ENCODE measurements around the gene SLC17A8. TPM values are rescaled to one million over a fixed set of nuclear protein-coding genes. Genes with fewer than 3 reads are reported as not detected.

SLC17A8 gene
- total RNA-seq, 1 experiment from 2014 or later, result not detected

GRCh38 chr12:100365411-100365810 is 8.5 kb downstream of the SLC17A8 start:
- no peak for DNase-seq (ENCODE audit: extremely low read depth, low read depth)

DNA sequence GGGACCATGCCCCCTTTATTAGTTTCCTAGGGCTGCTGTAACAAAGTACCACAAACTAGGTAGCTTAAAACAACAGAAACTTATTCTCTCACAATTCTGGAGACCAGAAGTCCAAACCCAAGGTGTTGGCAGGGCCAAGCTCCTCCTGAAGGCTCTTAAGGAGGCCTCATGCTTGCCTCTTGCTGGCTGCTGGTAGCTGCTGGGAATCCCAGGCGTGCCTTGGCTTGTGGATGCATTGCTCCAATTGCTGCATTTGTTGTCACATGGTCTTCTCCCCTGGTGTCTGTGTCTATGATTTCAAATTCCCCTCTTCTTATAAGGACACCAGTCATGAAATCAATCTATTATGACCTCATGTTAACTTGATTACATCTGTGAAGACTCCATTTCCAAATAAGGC is 11.2 kb downstream of the SLC17A8 start:
- DNase-seq (ENCODE audit: extremely low read depth, low read depth), result no peak

- DNase-seq (ENCODE audit: extremely low read depth, low read depth), result no peak
Measured at GRCh38 chr12:100371146-100371545, 14.3 kb downstream of the SLC17A8 start.

GRCh38 chr12:100372853-100373640 is 16.2 kb downstream of the SLC17A8 start:
- DNase-seq (ENCODE audit: extremely low read depth, low read depth), result no peak

GRCh38 chr12:100375038-100375735 is 18.3 kb downstream of the SLC17A8 start:
- DNase-seq (ENCODE audit: extremely low read depth, low read depth), result no peak

- no peak for DNase-seq (ENCODE audit: extremely low read depth, low read depth)
Measured at GRCh38 chr12:100376161-100376560, 19.3 kb downstream of the SLC17A8 start.

- DNase-seq (ENCODE audit: extremely low read depth, low read depth), result no peak
Measured at GRCh38 chr12:100381379-100381778, 24.5 kb downstream of the SLC17A8 start.

DNA sequence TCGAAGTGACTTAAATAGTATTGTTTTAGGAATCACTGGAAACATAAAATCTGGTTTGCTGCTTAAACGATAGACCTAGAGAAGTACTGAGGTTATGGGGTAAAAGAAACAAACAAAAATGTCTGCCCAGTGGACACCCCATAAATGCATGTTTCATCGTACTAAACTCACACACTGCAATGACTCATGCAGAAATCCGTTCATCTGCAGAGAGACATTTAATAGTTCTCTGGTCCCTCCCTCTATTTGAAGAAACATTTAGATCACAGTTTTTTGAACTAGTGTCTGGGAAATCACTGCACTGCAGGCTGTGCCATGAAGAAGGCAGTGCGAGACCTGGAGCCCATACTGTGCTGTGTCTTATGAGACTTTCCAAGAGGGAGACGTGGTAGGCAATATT is 25.5 kb downstream of the SLC17A8 start:
- no peak for DNase-seq (ENCODE audit: extremely low read depth, low read depth)

DNA sequence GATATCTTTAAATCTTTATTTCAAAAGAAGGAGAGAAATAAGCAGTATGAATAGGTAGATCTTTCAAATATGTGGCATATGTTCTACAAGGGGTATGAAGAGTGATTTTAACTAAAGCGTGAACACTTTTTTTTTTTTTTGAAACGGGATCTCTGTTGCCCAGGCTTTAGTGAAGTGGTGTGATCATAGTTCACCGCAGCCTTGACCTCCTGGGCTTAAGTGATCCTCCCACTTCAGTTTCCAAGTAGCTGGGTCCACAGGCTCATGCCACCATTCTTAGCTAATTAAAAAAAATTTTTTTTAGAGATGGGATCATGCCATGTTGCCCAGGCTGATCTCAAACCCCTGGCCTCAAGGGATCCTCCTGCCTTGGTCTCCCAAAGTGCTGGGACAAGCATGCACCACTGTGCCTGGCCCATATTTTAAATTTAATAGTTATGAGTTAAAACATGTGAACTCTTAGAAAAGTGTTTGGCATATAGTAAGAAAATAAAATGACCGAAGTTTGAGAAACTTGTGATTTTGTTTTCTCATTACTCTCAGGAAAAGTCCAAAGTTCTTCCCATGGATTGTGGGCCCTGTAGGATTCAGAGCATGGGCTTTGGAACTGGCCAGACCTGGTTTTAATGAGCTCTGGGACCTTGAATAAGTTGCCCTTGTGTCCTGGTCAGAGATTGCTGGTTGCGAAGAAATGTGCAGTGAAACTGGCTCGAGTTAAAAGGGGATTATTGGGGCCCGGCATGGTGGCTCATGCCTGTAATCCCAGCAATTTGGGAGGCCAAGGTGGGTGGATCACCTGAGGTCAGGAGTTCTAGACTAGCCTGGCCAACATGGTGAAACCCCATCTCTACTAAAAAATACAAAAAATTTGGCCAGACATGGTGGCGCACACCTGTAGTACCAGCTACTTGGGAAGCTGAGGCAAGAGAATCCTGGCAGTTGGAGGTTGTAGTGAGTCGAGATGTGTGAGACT is 27.0 kb downstream of the SLC17A8 start:
- no peak for DNase-seq (ENCODE audit: extremely low read depth, low read depth)

- no peak for DNase-seq (ENCODE audit: extremely low read depth, low read depth)
Measured at GRCh38 chr12:100384559-100384935, 27.7 kb downstream of the SLC17A8 start.

DNA sequence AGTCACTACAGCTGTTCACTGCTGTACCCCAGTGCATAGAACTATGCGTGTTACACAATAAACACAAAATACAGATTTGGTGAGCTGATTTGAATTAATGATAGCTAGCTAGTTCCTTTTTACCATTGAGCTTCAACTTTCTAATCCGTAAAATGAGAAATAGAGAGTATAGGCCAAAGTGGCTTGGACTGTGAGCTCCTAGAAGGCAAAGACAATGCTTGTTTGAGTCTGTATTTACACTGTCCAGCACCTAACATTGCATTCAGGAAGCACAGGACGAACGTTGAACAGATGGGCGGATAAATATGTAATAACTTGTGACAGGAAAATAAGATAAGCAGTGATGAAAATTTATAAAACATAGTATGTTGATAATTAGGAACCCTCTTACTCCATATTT is 31.5 kb downstream of the SLC17A8 start:
- DNase-seq (ENCODE audit: extremely low read depth, low read depth), result no peak

GRCh38 chr12:100391856-100392255 is 35.0 kb downstream of the SLC17A8 start:
- peak; percentile 18 for DNase-seq (ENCODE audit: extremely low read depth, low read depth)

DNA sequence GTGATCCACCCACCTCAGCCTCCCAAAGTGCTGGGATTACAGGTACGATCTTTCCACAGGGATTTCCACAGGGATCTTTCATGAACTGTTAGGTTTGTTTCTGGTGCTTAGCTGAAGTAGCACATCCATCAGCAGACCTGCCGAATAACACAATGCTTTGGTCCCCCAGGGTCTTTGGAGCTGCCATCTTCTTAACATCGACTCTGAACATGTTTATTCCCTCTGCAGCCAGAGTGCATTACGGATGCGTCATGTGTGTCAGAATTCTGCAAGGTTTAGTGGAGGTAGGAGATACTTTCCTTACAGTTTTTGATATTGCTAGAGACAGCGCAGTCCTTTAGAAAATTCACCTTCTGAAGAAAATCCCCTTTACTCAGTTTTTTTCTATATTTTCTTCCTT is 36.3 kb downstream of the SLC17A8 start:
- DNase-seq (ENCODE audit: extremely low read depth, low read depth), result no peak

DNA sequence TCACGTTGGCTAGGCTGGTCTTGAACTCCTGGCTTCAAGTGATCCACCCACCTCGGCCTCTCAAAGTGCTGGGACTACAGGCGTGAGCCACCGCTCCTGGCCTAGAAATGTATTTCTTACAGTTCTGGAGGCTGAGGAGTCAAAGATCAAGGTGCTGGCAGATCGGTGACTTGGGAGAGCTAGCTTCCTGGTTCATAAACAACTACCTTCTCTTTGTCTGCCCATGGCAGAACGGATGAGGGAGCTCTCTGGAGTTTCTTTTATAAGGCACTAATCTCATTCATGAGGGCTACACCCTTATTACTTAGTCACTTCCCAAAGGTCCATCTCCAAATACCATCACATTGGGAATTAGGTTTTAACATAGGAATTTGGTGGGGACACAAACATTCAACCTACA is 38.9 kb downstream of the SLC17A8 start:
- DNase-seq (ENCODE audit: extremely low read depth, low read depth), result no peak

DNA sequence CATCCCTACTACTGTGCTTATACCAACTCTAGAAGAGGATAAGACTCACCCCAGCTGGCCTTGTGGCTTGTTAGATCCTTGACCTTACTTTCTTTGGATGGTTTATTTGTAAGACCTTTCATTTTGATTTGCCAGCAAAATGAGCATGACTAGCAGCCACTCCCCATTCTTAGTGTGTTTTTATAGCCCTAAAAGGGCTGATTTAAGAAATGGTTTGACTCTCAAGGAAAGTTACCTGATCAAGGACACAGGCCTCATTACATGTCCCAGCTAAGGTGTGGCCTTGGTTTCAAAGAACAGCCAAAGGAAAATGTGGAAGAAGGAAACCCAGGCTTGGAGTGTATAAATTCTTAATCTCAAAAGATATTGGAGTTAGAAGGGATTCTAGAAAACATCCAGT is 41.4 kb downstream of the SLC17A8 start:
- DNase-seq (ENCODE audit: extremely low read depth, low read depth), result no peak

- no peak for DNase-seq (ENCODE audit: extremely low read depth, low read depth)
Measured at GRCh38 chr12:100399095-100399494, 42.2 kb downstream of the SLC17A8 start.

- DNase-seq (ENCODE audit: extremely low read depth, low read depth), result peak; percentile 19
Measured at GRCh38 chr12:100401660-100402059, 44.8 kb downstream of the SLC17A8 start.

- DNase-seq (ENCODE audit: extremely low read depth, low read depth), result no peak
Measured at GRCh38 chr12:100402763-100403162, 45.9 kb downstream of the SLC17A8 start.

GRCh38 chr12:100403446-100403845 is 46.6 kb downstream of the SLC17A8 start:
- DNase-seq (ENCODE audit: extremely low read depth, low read depth), result no peak

DNA sequence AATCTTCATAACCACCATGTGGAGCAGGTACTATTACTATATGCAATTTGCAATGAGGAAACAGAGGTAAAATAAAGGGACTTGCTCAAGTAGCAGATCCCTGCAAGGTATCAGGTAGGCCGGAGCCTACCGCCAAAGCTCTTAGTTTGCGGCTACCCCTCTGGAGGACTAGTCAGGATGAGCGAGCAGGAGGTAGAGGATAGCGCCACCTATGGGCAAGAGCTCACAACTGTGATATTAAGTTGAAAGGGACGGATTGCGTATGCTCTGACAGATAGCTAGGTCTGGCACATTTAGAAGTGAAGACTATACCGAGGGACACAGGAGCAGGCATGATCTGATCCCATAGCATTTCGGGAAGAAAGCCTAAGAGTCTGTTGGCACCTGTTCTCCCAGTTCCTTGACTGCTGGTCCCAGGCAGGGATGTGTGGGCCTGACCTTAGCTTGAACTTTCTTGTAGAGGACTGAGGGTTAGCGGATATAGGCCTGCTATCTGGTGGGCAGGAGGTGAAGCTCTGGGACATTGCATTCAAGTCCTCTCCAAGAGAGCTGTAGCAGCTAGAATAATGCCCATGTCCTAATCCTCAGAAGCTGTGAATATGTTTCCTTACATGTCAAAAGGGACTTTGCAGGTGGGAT is 48.0 kb downstream of the SLC17A8 start:
- peak; percentile 44 for DNase-seq (ENCODE audit: extremely low read depth, low read depth)

- DNase-seq (ENCODE audit: extremely low read depth, low read depth), result no peak
Measured at GRCh38 chr12:100413001-100413400, 56.1 kb downstream of the SLC17A8 start.

Data from NCI-H460 (cell line).